ENCODE data around the gene NUBP2.

The NUBP2 gene

DNA sequence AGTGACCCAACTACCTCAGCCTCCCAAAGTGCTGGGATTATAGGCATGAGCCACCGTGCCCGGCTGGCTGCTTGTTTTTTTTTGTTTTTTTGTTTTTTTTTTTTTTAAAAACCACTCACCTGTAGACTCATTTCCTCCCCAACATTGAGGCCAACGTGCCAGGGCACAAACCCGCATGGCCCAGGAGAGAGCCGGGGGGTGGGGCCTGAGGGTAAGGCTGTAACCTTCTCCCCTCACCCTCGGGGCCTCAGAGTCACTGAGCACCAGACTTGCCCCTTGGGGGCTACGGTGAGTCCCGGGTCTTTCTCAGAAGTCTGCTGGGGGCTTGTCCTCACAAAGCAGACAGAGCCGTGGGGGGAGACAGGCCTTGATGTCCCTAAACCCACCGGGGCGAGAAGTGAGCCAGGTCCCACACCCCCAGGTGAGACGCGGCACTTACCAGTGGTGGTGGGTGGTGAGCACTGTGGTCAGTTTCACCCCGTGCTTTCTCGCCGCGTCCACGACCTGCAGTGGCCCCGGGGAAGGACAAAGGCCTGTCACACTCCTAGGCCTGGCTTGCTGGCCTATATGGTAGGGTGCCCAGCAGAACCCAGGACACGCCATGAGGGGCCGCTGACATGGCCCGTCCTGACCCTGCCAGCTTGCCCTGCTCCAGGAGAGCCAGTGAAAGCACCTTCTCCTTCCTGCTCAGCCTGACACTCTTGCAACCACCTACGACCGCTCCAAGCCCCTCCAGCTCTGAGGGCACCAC is 39.3 kb downstream of the NUBP2 start:
- no peak overlapping the region for H3K27ac ChIP-seq
- TF ChIP-seq ZFX (IDR thresholded peaks at IDR 0.05), result no peak
- TF ChIP-seq, protein P1, sequence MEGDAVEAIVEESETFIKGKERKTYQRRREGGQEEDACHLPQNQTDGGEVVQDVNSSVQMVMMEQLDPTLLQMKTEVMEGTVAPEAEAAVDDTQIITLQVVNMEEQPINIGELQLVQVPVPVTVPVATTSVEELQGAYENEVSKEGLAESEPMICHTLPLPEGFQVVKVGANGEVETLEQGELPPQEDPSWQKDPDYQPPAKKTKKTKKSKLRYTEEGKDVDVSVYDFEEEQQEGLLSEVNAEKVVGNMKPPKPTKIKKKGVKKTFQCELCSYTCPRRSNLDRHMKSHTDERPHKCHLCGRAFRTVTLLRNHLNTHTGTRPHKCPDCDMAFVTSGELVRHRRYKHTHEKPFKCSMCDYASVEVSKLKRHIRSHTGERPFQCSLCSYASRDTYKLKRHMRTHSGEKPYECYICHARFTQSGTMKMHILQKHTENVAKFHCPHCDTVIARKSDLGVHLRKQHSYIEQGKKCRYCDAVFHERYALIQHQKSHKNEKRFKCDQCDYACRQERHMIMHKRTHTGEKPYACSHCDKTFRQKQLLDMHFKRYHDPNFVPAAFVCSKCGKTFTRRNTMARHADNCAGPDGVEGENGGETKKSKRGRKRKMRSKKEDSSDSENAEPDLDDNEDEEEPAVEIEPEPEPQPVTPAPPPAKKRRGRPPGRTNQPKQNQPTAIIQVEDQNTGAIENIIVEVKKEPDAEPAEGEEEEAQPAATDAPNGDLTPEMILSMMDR (conservative IDR thresholded peaks at IDR 0.05), result no peak

DNA sequence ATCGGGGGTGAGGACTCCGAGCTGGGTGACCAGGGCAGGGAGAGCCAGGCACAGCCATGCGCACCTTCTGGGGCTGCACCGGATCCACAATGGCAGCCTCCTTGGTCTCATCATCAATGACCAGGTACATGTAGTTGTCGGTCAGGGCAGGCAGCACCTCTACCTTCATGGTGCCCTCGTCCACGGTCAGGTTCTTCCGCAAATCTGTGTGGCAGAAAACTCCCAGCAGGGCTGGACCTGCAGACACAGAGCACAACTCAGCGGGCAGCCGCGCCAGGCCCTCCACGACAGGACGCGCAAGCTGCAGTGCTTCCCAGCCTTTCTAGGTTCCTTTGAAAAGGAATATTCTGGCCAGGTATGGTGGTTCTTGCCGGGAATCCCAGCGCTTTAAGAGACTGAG is 40.0 kb downstream of the NUBP2 start:
- no peak overlapping the region for H3K27ac ChIP-seq
- no peak for TF ChIP-seq ZFX (IDR thresholded peaks at IDR 0.05)
- TF ChIP-seq, protein P1 (conservative IDR thresholded peaks at IDR 0.05), result no peak

DNA sequence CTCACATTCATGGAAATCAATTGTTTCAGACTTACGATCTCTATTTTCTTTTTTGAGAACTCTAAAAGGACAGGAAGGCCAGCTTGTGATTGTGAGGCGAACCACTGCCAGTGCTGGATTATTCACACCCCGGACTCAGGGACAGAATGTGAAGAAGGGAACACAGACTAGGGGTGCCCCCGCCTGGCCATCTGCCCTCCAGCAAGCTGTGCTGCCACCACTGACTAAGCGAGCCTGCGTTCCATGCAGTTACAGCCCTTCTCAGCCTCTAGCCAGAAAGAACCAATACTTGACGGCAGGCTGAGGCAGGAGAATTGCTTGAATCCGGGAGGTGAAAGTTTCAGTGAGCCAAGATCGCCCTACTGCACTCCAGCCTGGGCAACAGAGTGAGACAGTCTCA is 41.1 kb downstream of the NUBP2 start:
- no peak overlapping the region for H3K27ac ChIP-seq
- TF ChIP-seq, protein P1 (conservative IDR thresholded peaks at IDR 0.05), result no peak
- TF ChIP-seq ZFX (IDR thresholded peaks at IDR 0.05), result no peak

DNA sequence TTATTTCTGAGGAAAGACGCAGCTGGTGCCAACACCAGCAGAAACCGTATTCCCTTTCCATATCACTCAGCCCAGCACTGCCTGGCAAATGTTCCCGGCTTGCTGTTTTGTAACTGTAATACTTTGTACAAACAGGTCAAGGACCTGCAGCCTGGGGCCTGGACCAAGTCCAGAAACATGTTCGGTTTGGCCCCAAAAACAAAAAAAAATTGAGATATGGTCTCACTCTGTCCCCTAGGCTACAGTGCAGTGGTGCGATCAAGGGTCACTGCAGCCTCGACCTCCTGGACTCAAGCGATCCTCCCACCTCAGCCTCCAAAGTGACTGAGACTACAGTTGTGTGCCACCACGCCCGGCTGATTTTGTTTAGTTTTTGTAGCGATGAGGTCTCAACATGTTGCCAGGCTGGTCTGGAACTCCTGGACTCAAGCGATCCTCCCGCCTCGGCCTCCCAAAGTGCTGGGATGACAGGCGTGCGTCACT is 42.7 kb downstream of the NUBP2 start:
- peak overlapping the region; percentile 95; the same call in 1 of the 2 replicates for H3K27ac ChIP-seq

DNA sequence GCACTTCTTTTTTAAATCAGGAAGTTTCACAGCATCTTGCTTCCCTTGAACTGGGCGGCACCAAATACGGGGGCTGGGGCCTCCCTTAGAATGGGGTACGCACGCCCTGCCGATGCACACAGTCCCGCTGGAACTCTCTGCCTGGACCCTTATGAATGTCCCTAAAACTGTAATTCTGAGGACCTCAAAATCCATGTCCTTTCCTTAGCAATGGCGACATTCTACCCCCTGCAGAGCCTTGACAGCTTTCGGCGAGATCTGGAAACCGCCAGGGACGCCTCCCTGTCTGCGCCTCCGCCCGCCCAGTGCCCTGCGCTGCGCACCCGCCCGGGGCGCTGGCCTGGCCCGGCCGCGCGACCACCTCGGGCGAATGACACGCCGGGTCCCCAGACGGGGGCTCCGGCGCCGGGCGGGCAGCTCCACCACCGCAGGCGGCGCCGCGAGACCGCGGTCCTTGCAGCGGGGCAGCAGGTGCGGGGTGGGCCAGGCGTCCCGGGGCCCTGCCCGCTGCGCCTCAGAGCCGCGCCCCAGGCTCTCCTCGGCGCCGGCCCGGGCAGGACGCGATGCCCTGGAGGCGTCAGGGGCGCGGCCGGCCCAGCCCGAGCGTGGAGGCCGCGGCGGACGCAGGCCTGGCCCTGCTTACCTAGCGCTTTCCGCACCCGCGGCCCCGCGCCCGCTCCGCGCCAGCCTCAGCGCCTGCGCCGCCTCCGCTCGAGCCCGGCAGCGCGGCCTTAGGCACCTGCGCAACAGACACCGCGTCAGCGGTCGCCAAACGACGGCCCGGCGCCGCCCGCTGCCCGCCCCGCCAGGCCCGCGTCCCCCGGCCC is 43.3 kb downstream of the NUBP2 start:
- peak overlapping the region; percentile 95 for H3K27ac ChIP-seq
- TF ChIP-seq, protein P1 (conservative IDR thresholded peaks at IDR 0.05), result no peak; the same call in 1 of the 2 replicates
- no peak for TF ChIP-seq ZFX (IDR thresholded peaks at IDR 0.05)

More for the DNA sequence above, 42.7 kb downstream of the NUBP2 start:
- no peak for TF ChIP-seq ZFX (IDR thresholded peaks at IDR 0.05)
- TF ChIP-seq, protein P1 (conservative IDR thresholded peaks at IDR 0.05), result no peak

DNA sequence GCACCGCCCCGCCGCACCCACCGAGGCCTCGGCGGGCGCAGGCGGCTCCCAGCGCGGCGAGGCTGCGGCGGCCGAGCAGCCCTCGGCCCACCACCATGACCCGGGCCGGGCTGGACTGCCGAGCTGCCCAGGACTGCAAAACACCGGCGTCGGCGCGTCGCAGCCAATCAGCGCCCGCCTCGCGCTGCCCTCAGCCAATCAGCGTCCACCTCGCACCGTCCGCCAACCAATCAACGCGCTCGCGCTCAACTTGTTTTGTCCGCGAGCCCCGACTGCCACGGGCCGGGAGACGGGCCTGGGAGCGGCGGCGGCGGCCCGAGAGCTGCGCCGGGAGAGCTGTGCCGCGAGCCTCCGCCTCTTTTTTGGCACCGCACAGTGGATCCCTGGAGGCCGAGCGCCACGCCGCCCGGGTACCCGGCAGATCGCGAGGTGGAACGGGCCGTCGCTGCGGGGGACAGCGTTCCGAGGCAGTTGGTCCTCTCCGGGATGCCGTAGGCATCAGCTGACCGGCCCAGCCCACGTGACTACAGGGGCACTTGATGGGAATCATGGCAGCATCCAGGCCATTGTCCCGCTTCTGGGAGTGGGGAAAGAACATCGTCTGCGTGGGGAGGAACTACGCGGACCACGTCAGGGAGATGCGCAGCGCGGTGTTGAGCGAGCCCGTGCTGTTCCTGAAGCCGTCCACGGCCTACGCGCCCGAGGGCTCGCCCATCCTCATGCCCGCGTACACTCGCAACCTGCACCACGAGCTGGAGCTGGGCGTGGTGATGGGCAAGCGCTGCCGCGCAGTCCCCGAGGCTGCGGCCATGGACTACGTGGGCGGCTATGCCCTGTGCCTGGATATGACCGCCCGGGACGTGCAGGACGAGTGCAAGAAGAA is 44.2 kb downstream of the NUBP2 start, which contains the start of the genes FAHD1 and HAGH:
FAHD1 (plus strand) TSS at position 516 of the 883 bp plus-strand sequence; CDS start at position 549, 33 bp downstream.
HAGH (minus strand) TSS at position 135 of the 883 bp plus-strand sequence; CDS start at position 97, 38 bp downstream.
- peak within 1 kb of the TSS; percentile 95 for H3K27ac ChIP-seq
- TF ChIP-seq, protein P1 (conservative IDR thresholded peaks at IDR 0.05), result no peak
- TF ChIP-seq ZFX (IDR thresholded peaks at IDR 0.05), result peak; percentile 88
